ENCODE results near the gene ADAMTS15. TPM values are rescaled to one million over a fixed set of nuclear protein-coding genes. Genes with fewer than 3 reads are reported as not detected.

The ADAMTS15 gene
- total and polyA plus RNA-seq, 2 donors (not counting 3 experiments of a cell fraction or from before 2014, with no cell fraction given): 0.08 TPM; not detected in 1

DNA sequence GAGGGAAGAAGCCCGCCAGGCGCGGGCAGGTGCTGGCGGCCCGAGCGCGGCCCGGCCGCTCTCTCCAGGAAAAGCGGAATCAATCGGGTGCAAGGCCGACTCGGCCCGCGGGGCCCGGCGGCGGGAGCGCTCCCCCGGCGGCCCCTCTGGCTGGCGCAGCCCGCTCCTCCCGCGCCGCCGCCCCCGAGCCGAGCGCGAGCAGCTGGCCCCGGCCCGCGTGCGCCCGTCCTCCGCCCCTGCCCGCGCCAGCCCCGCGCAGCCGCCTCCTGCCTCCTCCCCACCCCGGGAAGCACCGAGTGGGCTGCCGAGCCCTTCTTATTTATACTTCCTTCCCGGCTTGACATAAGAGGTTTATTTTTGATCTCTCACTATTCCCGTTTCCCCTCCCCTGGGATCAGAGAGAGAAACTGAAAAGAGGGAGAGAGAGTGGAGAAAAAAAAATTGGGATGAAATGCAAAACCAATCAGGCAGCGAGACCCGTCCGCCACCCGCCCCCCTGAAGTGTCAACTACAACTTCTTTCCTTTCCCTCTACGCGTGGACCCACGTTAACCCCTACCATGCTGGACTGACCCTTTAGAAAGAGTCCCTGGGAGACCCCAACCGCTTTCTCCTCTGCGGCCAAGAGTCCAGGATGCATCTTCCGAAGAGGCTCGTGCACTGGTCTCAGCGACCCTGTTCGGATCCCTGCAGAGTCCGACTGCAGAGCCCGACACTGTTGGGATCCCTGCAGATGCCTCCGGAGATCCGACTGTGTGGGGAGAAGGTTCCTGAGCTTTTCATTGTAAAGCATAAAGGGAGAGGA is 19.9 kb upstream of the ADAMTS15 start, which contains the start of gene ADAMTS8:
TSS of gene ADAMTS8 (minus strand) at position 294 of the 804 bp plus-strand sequence. CDS start 323 bp downstream, outside the sequence.
- TF ChIP-seq FOS (IDR thresholded peaks at IDR 0.05; ENCODE audit: borderline replicate concordance, insufficient read depth, low read length) (no peak), EZH2 (IDR thresholded peaks at IDR 0.05; ENCODE audit: borderline replicate concordance, low read depth, low read length, severe bottlenecking) (peak; percentile 68)
- TF ChIP-seq, protein P1, sequence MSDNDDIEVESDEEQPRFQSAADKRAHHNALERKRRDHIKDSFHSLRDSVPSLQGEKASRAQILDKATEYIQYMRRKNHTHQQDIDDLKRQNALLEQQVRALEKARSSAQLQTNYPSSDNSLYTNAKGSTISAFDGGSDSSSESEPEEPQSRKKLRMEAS (IDR thresholded peaks at IDR 0.05; ENCODE audit: insufficient read depth, insufficient read length): no peak
- intact Hi-C loops (cut with micrococcal nuclease) (no loop called here), dilution Hi-C loops (cut with MboI; ENCODE audit: extremely low pct_ligation_motif_present, low sequenced_read_pairs) (loop anchor here (25.0 kb wide), 1 partner anchor 434 kb away; no protein-coding TSS in a partner anchor)
- POLR2A ChIA-PET: no interaction called here
- no peaks in the 10 kb centered on the region for H3K79me2 ChIP-seq (ENCODE audit: control insufficient read depth, insufficient read depth, low read length)
- H4K20me1 ChIP-seq (replicated peaks; ENCODE audit: control insufficient read depth, extremely low read depth, insufficient read depth, low read length): no peaks in the 10 kb centered on the region
- no peak for DNase-seq (ENCODE audit: low read depth, low spot score)
- no peaks in the 10 kb centered on the region for H3K9me1 ChIP-seq (replicated peaks; ENCODE audit: control insufficient read depth, extremely low read depth, insufficient read depth, low read length)
- H3K9me3 ChIP-seq (replicated peaks; ENCODE audit: control insufficient read depth, insufficient read depth, low read length): no peaks in the 10 kb centered on the region
- no TSS peak for BruUV-seq (replicated peaks)
- no peaks in the 10 kb centered on the region for H3K36me3 ChIP-seq (ENCODE audit: control insufficient read depth in 2 of 2, extremely low read depth in 1 of 2, insufficient read depth in 2 of 2, low read length in 2 of 2)
- peak within 1 kb of the TSS in 1 of 3 experiments; percentile 8 for H3K4me3 ChIP-seq (replicated peaks in 1 of 3; ENCODE audit: insufficient read depth in 1 of 3, low read depth in 1 of 3, low read length in 3 of 3)
- H3K4me2 ChIP-seq (ENCODE audit: insufficient read depth, low read length): no peak within 1 kb of the TSS
- no peak within 1 kb of the TSS for H3K9ac ChIP-seq (replicated peaks; ENCODE audit: extremely low read depth, insufficient read depth, low read length)
- no peak for FAIRE-seq
- no peak within 1 kb of the TSS for H3K27ac ChIP-seq (ENCODE audit: insufficient read depth, low read depth, low read length)
- CTCF ChIA-PET: interaction anchor here (1.4 to 12.3 kb wide), 3 partner anchors 216 to 547 kb away, joined by 3 to 464 read pairs (median 13); no protein-coding TSS in a partner anchor
- H3K4me1 ChIP-seq (ENCODE audit: control insufficient read depth, extremely low read depth, insufficient read depth, low read length): no peaks in the 10 kb centered on the region
- H3K27me3 ChIP-seq (ENCODE audit: control insufficient read depth in 2 of 2, insufficient read depth in 2 of 2, low read length in 2 of 2): peaks cover 46 to 48% of the 10 kb centered on the region in 2 experiments
- no peak within 1 kb of the TSS for H2AFZ ChIP-seq (ENCODE audit: low read depth, low read length)

DNA sequence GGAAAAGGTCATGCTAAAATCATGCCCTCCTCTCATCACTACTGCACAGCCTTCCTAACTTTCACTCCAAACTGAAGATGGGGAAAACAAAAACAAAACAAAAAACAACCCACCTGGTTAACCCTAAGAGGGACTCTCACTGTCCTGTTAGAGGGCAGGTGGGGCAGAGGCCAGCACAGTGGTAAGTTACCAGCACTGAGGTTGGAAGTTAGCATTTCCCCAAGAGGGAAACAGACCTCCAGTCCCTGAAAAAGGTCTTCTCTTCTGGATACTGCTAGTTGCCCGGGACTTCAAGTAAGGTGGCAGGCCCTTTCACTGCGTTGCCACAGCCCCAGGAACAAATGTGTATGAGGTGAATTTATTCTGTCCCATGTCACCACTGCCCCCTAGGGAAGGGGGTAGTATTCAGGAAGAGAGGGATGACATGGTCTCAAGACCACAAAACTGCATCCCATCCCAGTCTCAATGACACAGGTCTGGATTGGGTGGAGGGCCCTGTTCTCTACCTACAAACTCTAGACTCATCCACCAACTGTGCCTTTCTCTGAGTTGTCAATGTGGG is 19.2 kb upstream of the ADAMTS15 start:
- Histone ChIP-seq H3K9ac (replicated peaks; ENCODE audit: extremely low read depth, insufficient read depth, low read length) (no peak overlapping the region), H3K4me1 (ENCODE audit: control insufficient read depth, extremely low read depth, insufficient read depth, low read length) (no peaks in the 10 kb centered on the region), H3K9me3 (replicated peaks; ENCODE audit: control insufficient read depth, insufficient read depth, low read length) (no peaks in the 10 kb centered on the region), H3K9me1 (replicated peaks; ENCODE audit: control insufficient read depth, extremely low read depth, insufficient read depth, low read length) (no peaks in the 10 kb centered on the region), H4K20me1 (replicated peaks; ENCODE audit: control insufficient read depth, extremely low read depth, insufficient read depth, low read length) (no peaks in the 10 kb centered on the region), H3K36me3 (ENCODE audit: control insufficient read depth in 2 of 2, extremely low read depth in 1 of 2, insufficient read depth in 2 of 2, low read length in 2 of 2) (no peaks in the 10 kb centered on the region), H3K27me3 (ENCODE audit: control insufficient read depth in 2 of 2, insufficient read depth in 2 of 2, low read length in 2 of 2) (peaks cover 46 to 48% of the 10 kb centered on the region in 2 experiments), H3K4me3 (replicated peaks in 1 of 3; ENCODE audit: insufficient read depth in 1 of 3, low read depth in 1 of 3, low read length in 3 of 3) (no peak overlapping the region), H2AFZ (ENCODE audit: low read depth, low read length) (no peak overlapping the region), H3K27ac (ENCODE audit: insufficient read depth, low read depth, low read length) (no peak overlapping the region), H3K79me2 (ENCODE audit: control insufficient read depth, insufficient read depth, low read length) (no peaks in the 10 kb centered on the region), H3K4me2 (ENCODE audit: insufficient read depth, low read length) (no peak overlapping the region)
- no TSS peak for BruUV-seq (replicated peaks)
- no peak for TF ChIP-seq JUN (IDR thresholded peaks at IDR 0.05; ENCODE audit: borderline replicate concordance, insufficient read depth, insufficient read length, low read depth)
- no peak for TF ChIP-seq MYC (IDR thresholded peaks at IDR 0.05; ENCODE audit: low read depth, low read length)
- TF ChIP-seq EZH2 (IDR thresholded peaks at IDR 0.05; ENCODE audit: borderline replicate concordance, low read depth, low read length, severe bottlenecking): no peak
- TF ChIP-seq POLR2AphosphoS5 (IDR thresholded peaks at IDR 0.05; ENCODE audit: insufficient read depth, low read depth, low read length): no peak
- no peak for TF ChIP-seq GATA2 (IDR thresholded peaks at IDR 0.05; ENCODE audit: insufficient read depth, insufficient read length, low read depth, low read length)
- TF ChIP-seq, protein P1 (IDR thresholded peaks at IDR 0.05; ENCODE audit: insufficient read depth, insufficient read length): no peak
- TF ChIP-seq FOS (IDR thresholded peaks at IDR 0.05; ENCODE audit: borderline replicate concordance, insufficient read depth, low read length): no peak
- TF ChIP-seq, protein P2, sequence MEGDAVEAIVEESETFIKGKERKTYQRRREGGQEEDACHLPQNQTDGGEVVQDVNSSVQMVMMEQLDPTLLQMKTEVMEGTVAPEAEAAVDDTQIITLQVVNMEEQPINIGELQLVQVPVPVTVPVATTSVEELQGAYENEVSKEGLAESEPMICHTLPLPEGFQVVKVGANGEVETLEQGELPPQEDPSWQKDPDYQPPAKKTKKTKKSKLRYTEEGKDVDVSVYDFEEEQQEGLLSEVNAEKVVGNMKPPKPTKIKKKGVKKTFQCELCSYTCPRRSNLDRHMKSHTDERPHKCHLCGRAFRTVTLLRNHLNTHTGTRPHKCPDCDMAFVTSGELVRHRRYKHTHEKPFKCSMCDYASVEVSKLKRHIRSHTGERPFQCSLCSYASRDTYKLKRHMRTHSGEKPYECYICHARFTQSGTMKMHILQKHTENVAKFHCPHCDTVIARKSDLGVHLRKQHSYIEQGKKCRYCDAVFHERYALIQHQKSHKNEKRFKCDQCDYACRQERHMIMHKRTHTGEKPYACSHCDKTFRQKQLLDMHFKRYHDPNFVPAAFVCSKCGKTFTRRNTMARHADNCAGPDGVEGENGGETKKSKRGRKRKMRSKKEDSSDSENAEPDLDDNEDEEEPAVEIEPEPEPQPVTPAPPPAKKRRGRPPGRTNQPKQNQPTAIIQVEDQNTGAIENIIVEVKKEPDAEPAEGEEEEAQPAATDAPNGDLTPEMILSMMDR (IDR thresholded peaks at IDR 0.05; ENCODE audit: extremely low read depth in 1 of 2, insufficient read depth in 1 of 2, low read depth in 1 of 2, low read length in 2 of 2): no peak
- no peak for TF ChIP-seq POLR2A (IDR thresholded peaks at IDR 0.05; ENCODE audit: low read depth, low read length)
- dilution Hi-C loops (cut with MboI; ENCODE audit: extremely low pct_ligation_motif_present, low sequenced_read_pairs): loop anchor here (25.0 kb wide), 1 partner anchor 433 kb away; no protein-coding TSS in a partner anchor
- no peak for DNase-seq (ENCODE audit: low read depth, low spot score)
- POLR2A ChIA-PET: no interaction called here
- no peak for FAIRE-seq
- intact Hi-C loops (cut with micrococcal nuclease): no loop called here
- CTCF ChIA-PET: interaction anchor here (1.9 to 12.3 kb wide), 5 partner anchors 216 to 487 kb away, joined by 13 to 464 read pairs (median 23); partner anchors contain the start of gene SNX19

Data from endothelial cell of umbilical vein (primary cell).